HG03460 (cell line): ENCODE measurements around the gene BNC2.
"Not testable (repeated sequence)": the region's sequence is repeated elsewhere in the genome, so short reads cannot be mapped to it uniquely, and the experiment has no call there.

Experiments used
- ATAC-seq: cut with Tn5 transposase; IDR thresholded peaks from one replicate; pipeline ENCODE4 v1.9.1; 2021; ENCODE audit not compliant: unreplicated experiment

BNC2 gene

GRCh38 chr9:16553869-16554540, 316.5 kb downstream of the BNC2 start:
- ATAC-seq: no peak

DNA sequence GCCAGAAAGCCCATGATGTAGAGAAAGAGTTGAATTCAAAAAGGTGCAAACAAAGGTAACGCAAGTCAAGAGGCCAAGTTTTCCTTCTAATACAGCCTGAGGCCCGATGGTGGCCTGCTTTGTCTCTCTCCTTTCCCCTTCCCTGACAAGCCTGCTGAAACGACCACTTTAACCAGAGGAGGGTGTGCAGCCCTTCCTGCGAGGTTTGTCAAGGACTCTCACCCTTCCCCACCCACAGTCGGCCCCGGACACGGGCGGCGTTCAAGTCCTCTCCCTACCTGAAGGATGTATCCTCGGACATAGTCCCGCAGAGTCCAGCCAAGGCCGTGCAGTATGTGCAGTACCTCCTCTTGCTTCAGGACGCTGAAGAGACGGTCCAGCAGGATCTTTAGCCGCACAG, 318.2 kb downstream of the BNC2 start:
- no peak for ATAC-seq

GRCh38 chr9:16551692-16552091, 318.8 kb downstream of the BNC2 start:
- ATAC-seq: no peak

- no peak for ATAC-seq
These were observed 324.8 kb downstream of the BNC2 start for GRCh38 chr9:16545639-16546038.

DNA sequence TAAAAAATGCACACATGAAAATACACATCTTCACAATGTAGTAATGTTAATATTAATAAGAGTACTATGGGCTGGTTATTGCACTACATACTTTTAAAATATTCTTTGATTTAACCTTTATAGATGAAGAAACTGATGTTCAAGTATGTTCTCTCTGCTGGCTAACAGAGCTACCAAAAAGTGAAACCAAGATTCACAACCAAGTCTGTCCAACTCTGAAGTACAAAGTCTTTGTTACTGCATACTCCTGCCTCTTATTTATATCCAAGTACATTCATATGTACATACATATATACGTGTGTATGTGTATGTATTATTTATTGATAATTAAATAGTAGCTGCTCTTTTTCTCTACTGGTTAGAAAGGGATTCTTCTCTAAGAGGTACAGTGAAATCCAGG, 325.6 kb downstream of the BNC2 start:
- no peak for ATAC-seq

- ATAC-seq: no peak
These were observed 326.8 kb downstream of the BNC2 start for GRCh38 chr9:16543686-16544085.

- no peak for ATAC-seq
These were observed 327.2 kb downstream of the BNC2 start for GRCh38 chr9:16543225-16543624.

GRCh38 chr9:16542290-16542689, 328.2 kb downstream of the BNC2 start:
- ATAC-seq: no peak

- ATAC-seq: no peak
These were observed 329.5 kb downstream of the BNC2 start for GRCh38 chr9:16540743-16541613.

- not testable (repeated sequence) for ATAC-seq
These were observed 330.8 kb downstream of the BNC2 start for GRCh38 chr9:16539626-16540025.

GRCh38 chr9:16535555-16535954, 334.9 kb downstream of the BNC2 start:
- ATAC-seq: no peak

DNA sequence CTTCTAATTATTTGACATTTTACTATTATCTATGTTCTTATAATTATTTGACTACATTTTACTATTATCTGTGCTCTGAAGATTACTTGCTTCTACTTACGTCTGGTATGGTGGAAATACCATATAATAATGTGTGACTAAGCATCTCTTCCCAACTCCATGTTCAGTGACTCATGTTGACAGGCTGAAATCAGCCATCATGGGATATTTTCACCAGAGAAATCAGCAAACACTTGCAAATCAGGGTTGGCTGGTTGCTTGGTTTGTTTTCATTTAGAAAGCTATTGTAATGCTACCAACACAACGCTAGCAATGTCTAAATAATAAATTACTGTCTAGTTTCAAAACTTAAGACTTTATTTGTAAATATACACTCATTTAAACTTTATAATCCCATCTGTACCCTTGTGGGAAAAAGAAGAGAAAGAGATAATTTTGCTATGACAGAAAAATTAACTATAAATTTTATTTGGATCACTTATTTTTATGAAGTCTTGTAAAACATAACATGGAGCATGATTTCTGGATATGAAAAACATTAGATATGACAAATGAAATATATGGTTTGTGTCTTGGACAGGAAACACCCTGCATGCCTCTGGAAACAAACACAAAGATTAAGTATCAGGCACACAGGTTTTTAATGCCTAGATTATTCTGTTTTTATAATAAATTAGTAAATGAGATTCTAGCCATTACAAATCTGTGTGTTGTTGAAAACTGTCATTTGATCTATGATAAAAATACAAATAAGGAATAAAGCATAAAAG, 337.6 kb downstream of the BNC2 start:
- no peak for ATAC-seq

GRCh38 chr9:16532272-16532671, 338.2 kb downstream of the BNC2 start:
- ATAC-seq: no peak

- no peak for ATAC-seq
These were observed 339.5 kb downstream of the BNC2 start for GRCh38 chr9:16530669-16531642.

- ATAC-seq: no peak
These were observed 342.9 kb downstream of the BNC2 start for GRCh38 chr9:16527573-16527972.

- no peak for ATAC-seq
These were observed 344.1 kb downstream of the BNC2 start for GRCh38 chr9:16526380-16526779.

DNA sequence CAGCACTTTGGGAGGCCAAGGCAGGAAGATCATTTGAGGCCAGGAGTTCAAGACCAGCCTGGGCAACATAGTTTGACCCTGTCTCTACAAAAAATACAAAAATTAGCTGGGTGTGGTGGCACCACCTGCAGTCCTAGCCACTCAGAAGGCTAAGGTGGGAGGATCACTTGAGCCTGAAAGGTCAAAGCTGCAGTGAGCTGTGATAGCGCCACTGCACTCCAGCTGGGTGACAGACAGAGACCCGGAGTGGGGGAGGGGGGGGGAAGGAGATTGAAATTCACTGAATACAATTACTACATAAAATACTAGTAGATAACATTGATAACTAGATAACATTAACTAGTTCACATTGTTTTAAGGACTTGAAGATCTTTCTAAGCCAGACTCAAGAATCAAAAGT, 345.6 kb downstream of the BNC2 start:
- ATAC-seq: no peak

DNA sequence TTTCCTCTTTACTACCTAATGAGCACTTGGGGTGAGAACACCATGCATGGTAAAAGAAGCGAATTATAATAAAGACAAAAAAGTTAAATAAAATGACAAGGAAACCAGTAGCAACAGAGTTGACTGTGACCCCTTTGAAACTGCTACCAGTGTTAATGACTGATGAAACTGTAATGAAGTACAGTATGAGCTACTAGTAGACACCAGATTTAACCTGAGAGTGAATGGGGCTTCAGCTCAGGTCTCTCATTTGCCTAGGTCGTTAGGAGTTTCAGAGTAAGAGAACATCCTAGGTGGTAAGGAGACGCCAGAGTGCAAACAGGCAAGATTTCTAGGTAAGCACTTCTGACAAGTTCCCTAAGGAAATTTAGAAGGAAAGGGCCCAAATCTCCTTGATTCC, 346.4 kb downstream of the BNC2 start:
- ATAC-seq: no peak

DNA sequence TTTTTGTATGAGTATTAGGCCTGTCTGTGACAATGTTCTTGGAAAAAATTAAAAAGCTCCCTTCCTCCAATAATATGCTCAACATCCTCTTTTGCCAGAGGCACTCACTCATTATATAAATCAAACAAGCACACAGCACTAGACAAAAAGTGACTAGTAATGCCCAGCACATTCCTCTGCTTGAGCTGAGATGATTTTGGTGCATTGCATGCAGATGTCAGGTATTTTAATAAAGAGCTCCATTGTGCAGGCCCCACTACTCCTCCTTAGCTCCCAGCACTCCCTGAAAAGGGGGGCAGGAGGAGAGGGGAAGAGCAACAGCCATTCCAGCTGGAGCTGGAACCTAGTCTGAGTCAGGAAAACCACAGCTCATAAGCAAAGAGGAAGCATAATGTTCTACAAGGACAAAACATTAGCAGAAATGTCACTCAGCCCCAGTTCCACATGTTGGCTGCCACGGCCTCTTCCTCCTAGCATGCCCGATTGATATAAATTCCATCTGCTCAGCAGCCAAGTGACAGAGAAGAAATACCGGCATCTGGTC, 348.5 kb downstream of the BNC2 start:
- no peak for ATAC-seq

DNA sequence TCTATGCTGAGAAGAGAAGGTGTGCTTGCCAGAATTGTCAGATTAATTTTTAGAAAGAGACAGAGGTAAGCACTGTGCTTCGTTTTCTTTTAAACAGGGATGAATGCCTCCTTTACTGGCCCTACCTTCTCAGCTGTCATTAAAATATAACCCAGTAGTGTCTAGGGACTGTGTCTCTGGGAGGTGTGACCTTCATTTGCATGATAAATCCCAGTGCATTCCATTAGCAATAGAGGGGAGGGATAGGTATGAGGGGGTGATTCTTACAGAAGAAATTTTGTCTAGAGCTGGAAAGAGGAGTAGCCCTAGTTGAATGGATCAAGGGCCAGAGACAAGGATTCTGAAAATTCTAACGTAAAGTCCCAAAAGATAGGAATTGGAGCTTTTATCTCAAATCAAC, 351.5 kb downstream of the BNC2 start:
- no peak for ATAC-seq
